ENCODE measurements around the gene ZNF804A.

The ZNF804A gene

DNA sequence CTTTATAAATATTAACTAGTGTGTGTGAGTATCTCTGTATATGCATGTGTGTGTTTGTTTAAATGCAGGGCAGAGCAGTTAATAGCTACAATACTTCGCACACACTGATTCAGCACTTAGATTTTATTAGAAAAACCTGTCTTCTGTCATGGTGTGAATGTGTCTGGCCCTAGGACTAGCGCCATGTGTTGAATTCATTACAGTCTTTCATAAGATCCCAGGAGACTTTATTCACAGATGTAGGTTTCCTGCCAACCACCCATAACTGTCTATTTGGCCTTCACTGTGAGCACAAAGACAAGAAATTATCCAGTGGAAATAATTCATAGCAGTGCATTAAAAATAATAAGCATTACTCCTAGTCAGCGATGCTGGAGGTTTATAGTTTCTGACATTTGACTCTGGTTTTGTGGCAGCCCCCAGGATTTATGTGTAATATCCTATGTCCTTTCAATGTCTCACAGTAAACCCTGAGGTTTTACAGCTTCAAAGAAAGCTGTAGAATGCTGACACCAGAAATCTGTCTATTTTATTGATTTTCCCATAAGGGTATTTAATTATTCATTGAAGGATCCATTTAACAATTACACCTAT lies 93.9 kb downstream of the ZNF804A start:
- no peaks in the 10 kb centered on the region for H3K36me3 ChIP-seq
- H3K9me3 ChIP-seq (ENCODE audit: severe bottlenecking) = no peaks in the 10 kb centered on the region
- DNase-seq = no peak
- no peaks in the 10 kb centered on the region for H3K27me3 ChIP-seq (ENCODE audit: insufficient read depth, low read depth, severe bottlenecking)
- no peak overlapping the region for H3K4me3 ChIP-seq (ENCODE audit: low read depth, low read length)
- no peak overlapping the region for H3K27ac ChIP-seq
- TF ChIP-seq, protein P1, sequence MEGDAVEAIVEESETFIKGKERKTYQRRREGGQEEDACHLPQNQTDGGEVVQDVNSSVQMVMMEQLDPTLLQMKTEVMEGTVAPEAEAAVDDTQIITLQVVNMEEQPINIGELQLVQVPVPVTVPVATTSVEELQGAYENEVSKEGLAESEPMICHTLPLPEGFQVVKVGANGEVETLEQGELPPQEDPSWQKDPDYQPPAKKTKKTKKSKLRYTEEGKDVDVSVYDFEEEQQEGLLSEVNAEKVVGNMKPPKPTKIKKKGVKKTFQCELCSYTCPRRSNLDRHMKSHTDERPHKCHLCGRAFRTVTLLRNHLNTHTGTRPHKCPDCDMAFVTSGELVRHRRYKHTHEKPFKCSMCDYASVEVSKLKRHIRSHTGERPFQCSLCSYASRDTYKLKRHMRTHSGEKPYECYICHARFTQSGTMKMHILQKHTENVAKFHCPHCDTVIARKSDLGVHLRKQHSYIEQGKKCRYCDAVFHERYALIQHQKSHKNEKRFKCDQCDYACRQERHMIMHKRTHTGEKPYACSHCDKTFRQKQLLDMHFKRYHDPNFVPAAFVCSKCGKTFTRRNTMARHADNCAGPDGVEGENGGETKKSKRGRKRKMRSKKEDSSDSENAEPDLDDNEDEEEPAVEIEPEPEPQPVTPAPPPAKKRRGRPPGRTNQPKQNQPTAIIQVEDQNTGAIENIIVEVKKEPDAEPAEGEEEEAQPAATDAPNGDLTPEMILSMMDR (IDR thresholded peaks at IDR 0.05; ENCODE audit: low read depth, low read length) = no peak

GRCh38 chr2:184696644-184697043 lies 98.3 kb downstream of the ZNF804A start:
- Histone ChIP-seq H3K4me3 (ENCODE audit: low read depth, low read length) (no peak overlapping the region), H3K27me3 (ENCODE audit: insufficient read depth, low read depth, severe bottlenecking) (no peaks in the 10 kb centered on the region), H3K27ac (no peak overlapping the region), H3K36me3 (no peaks in the 10 kb centered on the region), H3K9me3 (ENCODE audit: severe bottlenecking) (no peaks in the 10 kb centered on the region)
- DNase-seq = no peak
- TF ChIP-seq, protein P1 (IDR thresholded peaks at IDR 0.05; ENCODE audit: low read depth, low read length) = no peak

- Histone ChIP-seq H3K36me3 (no peaks in the 10 kb centered on the region), H3K9me3 (ENCODE audit: severe bottlenecking) (no peaks in the 10 kb centered on the region), H3K27ac (no peak overlapping the region), H3K27me3 (ENCODE audit: insufficient read depth, low read depth, severe bottlenecking) (no peaks in the 10 kb centered on the region), H3K4me3 (ENCODE audit: low read depth, low read length) (no peak overlapping the region)
- TF ChIP-seq, protein P1 (IDR thresholded peaks at IDR 0.05; ENCODE audit: low read depth, low read length) = no peak
- DNase-seq = no peak
Measured at GRCh38 chr2:184698476-184698875, 100.1 kb downstream of the ZNF804A start.

- no peak overlapping the region for H3K4me3 ChIP-seq (ENCODE audit: low read depth, low read length)
- H3K27ac ChIP-seq = no peak overlapping the region
- no peaks in the 10 kb centered on the region for H3K27me3 ChIP-seq (ENCODE audit: insufficient read depth, low read depth, severe bottlenecking)
- no peaks in the 10 kb centered on the region for H3K36me3 ChIP-seq
- no peaks in the 10 kb centered on the region for H3K9me3 ChIP-seq (ENCODE audit: severe bottlenecking)
- TF ChIP-seq, protein P1 (IDR thresholded peaks at IDR 0.05; ENCODE audit: low read depth, low read length) = no peak
- DNase-seq = no peak
Measured at GRCh38 chr2:184721881-184722280, 123.6 kb downstream of the ZNF804A start.

GRCh38 chr2:184727813-184728212 lies 129.5 kb downstream of the ZNF804A start:
- Histone ChIP-seq H3K9me3 (ENCODE audit: severe bottlenecking) (no peaks in the 10 kb centered on the region), H3K27ac (no peak overlapping the region), H3K36me3 (no peaks in the 10 kb centered on the region), H3K4me3 (ENCODE audit: low read depth, low read length) (no peak overlapping the region), H3K27me3 (ENCODE audit: insufficient read depth, low read depth, severe bottlenecking) (no peaks in the 10 kb centered on the region)
- TF ChIP-seq, protein P1 (IDR thresholded peaks at IDR 0.05; ENCODE audit: low read depth, low read length) = no peak
- DNase-seq = no peak

DNA sequence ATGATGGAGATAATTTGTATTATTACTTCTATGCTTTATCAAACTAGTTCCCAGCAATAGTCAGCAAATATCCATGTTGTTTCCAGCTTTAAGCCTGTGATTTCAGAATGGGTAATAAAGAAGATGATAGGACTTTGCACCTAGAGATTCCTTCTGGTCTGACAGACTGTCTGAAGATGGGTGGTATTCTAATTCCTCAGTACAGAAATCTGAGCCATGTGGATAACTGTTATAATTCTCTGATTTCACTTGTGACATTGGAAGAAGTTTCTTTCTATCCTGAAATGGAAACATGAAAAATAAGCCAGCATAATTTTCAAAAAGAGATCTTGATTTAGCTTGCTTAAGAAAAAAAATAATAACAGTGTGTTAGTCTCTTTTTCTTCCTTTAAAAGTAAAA lies 130.1 kb downstream of the ZNF804A start:
- TF ChIP-seq, protein P1 (IDR thresholded peaks at IDR 0.05; ENCODE audit: low read depth, low read length) = no peak
- no peak for DNase-seq
- Histone ChIP-seq H3K27me3 (ENCODE audit: insufficient read depth, low read depth, severe bottlenecking) (no peaks in the 10 kb centered on the region), H3K9me3 (ENCODE audit: severe bottlenecking) (no peaks in the 10 kb centered on the region), H3K4me3 (ENCODE audit: low read depth, low read length) (no peak overlapping the region), H3K36me3 (no peaks in the 10 kb centered on the region), H3K27ac (no peak overlapping the region)
